Measurements from ENCODE around the gene FNDC5.
A peak's percentile ranks its signal among the peaks of the same experiment; 100 is the strongest.

FNDC5 gene

GRCh38 chr1:32897082-32898049, 26.7 kb upstream of the FNDC5 start:
- no peak overlapping the region for H3K4me3 ChIP-seq (ENCODE audit: insufficient read depth, low read depth, low read length)
- peaks cover 42% of the 10 kb centered on the region for H3K27me3 ChIP-seq (ENCODE audit: control insufficient read depth, insufficient read depth, low read length, poor library complexity, severe bottlenecking)
- no peaks in the 10 kb centered on the region for H3K36me3 ChIP-seq (ENCODE audit: control insufficient read depth, insufficient read depth, low read length)
- no peaks in the 10 kb centered on the region for H3K9me3 ChIP-seq (ENCODE audit: control insufficient read depth, low read length)
- H3K4me1 ChIP-seq (ENCODE audit: control insufficient read depth, insufficient read depth, low read length): peaks cover 10% of the 10 kb centered on the region
- 87 to 88% methylated on average over 11 of the region's 11 CpGs for WGBS, 2 experiments
- H3K27ac ChIP-seq (ENCODE audit: insufficient read depth, low read depth, low read length, poor library complexity, severe bottlenecking): no peak overlapping the region

- peaks cover 14% of the 10 kb centered on the region for H3K4me1 ChIP-seq (ENCODE audit: control insufficient read depth, insufficient read depth, low read length)
- H3K36me3 ChIP-seq (ENCODE audit: control insufficient read depth, insufficient read depth, low read length): no peaks in the 10 kb centered on the region
- peaks cover 41% of the 10 kb centered on the region for H3K27me3 ChIP-seq (ENCODE audit: control insufficient read depth, insufficient read depth, low read length, poor library complexity, severe bottlenecking)
- H3K27ac ChIP-seq (ENCODE audit: insufficient read depth, low read depth, low read length, poor library complexity, severe bottlenecking): no peak overlapping the region
- 89 to 91% methylated on average over 5 of the region's 5 CpGs for WGBS, 2 experiments
- H3K4me3 ChIP-seq (ENCODE audit: insufficient read depth, low read depth, low read length): no peak overlapping the region
- H3K9me3 ChIP-seq (ENCODE audit: control insufficient read depth, low read length): no peaks in the 10 kb centered on the region
These were observed 25.7 kb upstream of the FNDC5 start for GRCh38 chr1:32896451-32896850.

- no peak overlapping the region for H3K4me3 ChIP-seq (ENCODE audit: insufficient read depth, low read depth, low read length)
- WGBS, 2 experiments: 90 to 94% methylated on average over 26 of the region's 26 CpGs
- no peak overlapping the region for H3K27ac ChIP-seq (ENCODE audit: insufficient read depth, low read depth, low read length, poor library complexity, severe bottlenecking)
- H3K36me3 ChIP-seq (ENCODE audit: control insufficient read depth, insufficient read depth, low read length): no peaks in the 10 kb centered on the region
- peaks cover 14% of the 10 kb centered on the region for H3K4me1 ChIP-seq (ENCODE audit: control insufficient read depth, insufficient read depth, low read length)
- peaks cover 33% of the 10 kb centered on the region for H3K27me3 ChIP-seq (ENCODE audit: control insufficient read depth, insufficient read depth, low read length, poor library complexity, severe bottlenecking)
- no peaks in the 10 kb centered on the region for H3K9me3 ChIP-seq (ENCODE audit: control insufficient read depth, low read length)
These were observed 24.9 kb upstream of the FNDC5 start for GRCh38 chr1:32895325-32896215.

DNA sequence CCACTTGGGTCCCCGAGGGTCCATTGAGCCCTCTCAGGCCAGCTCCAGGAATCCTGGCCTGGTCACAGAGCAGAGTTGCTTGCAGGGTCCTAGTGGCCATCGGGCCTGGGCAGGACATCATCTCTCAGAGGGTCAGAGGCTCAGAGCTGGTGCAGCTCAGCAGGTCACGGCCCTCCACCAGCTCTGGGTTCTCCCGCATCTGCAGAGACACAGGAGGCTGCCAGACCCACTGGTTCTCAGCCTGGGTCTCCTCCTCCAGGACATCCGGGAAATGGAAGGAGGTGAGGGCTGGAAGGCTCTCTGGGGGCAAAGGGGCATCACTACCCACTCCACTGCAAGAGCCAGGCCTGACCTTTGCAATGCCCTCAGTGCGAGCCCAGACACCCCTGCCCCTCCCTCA, 24.0 kb upstream of the FNDC5 start:
- Histone ChIP-seq H3K4me3 (ENCODE audit: insufficient read depth, low read depth, low read length) (no peak overlapping the region), H3K27me3 (ENCODE audit: control insufficient read depth, insufficient read depth, low read length, poor library complexity, severe bottlenecking) (peaks cover 24% of the 10 kb centered on the region), H3K9me3 (ENCODE audit: control insufficient read depth, low read length) (no peaks in the 10 kb centered on the region), H3K36me3 (ENCODE audit: control insufficient read depth, insufficient read depth, low read length) (no peaks in the 10 kb centered on the region), H3K4me1 (ENCODE audit: control insufficient read depth, insufficient read depth, low read length) (peaks cover 14% of the 10 kb centered on the region), H3K27ac (ENCODE audit: insufficient read depth, low read depth, low read length, poor library complexity, severe bottlenecking) (no peak overlapping the region)
- WGBS, 2 experiments: 69 to 74% methylated on average over 6 of the region's 6 CpGs

DNA sequence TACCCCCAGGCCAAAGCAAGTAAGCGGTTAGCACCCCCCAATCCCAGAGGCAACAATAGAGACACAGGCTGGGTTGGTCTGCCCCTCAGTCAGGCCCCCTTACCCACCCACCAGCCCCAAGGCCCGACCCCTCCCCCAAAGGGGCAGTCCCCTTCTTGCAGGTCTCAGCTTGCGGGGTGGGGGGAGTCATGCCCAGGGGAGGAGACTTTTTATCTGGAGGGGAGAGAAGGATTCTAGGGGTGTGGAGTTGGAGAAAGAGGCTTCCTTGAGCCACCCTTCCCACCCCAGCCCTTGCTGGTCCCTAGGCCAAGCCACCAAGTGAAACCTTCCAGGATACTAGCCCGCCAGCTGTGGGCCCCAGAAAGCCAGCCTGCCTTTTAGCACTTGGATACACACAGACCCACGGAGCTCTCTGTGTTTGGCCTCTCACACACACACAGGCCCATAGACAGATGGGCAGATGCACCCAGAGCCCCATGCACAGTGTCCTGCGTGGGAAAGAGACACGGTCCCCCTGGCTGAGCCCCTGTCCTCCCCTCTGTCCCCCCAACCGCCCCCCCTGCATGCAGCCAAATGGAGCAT, 23.4 kb upstream of the FNDC5 start:
- Histone ChIP-seq H3K27ac (ENCODE audit: insufficient read depth, low read depth, low read length, poor library complexity, severe bottlenecking) (no peak overlapping the region), H3K4me3 (ENCODE audit: insufficient read depth, low read depth, low read length) (peak overlapping the region; percentile 61), H3K4me1 (ENCODE audit: control insufficient read depth, insufficient read depth, low read length) (peaks cover 14% of the 10 kb centered on the region), H3K9me3 (ENCODE audit: control insufficient read depth, low read length) (no peaks in the 10 kb centered on the region), H3K27me3 (ENCODE audit: control insufficient read depth, insufficient read depth, low read length, poor library complexity, severe bottlenecking) (peaks cover 18% of the 10 kb centered on the region), H3K36me3 (ENCODE audit: control insufficient read depth, insufficient read depth, low read length) (no peaks in the 10 kb centered on the region)
- WGBS, 2 experiments: 45 to 51% methylated on average over 6 to 8 of the region's 8 CpGs

- Histone ChIP-seq H3K27ac (ENCODE audit: insufficient read depth, low read depth, low read length, poor library complexity, severe bottlenecking) (peak overlapping the region; percentile 12), H3K27me3 (ENCODE audit: control insufficient read depth, insufficient read depth, low read length, poor library complexity, severe bottlenecking) (peaks cover 14% of the 10 kb centered on the region), H3K36me3 (ENCODE audit: control insufficient read depth, insufficient read depth, low read length) (no peaks in the 10 kb centered on the region), H3K9me3 (ENCODE audit: control insufficient read depth, low read length) (no peaks in the 10 kb centered on the region), H3K4me1 (ENCODE audit: control insufficient read depth, insufficient read depth, low read length) (peaks cover 14% of the 10 kb centered on the region), H3K4me3 (ENCODE audit: insufficient read depth, low read depth, low read length) (peak overlapping the region; percentile 61)
- 1% methylated on average over 58 of the region's 58 CpGs for WGBS, 2 experiments
These were observed 22.7 kb upstream of the FNDC5 start for GRCh38 chr1:32893198-32894018.

DNA sequence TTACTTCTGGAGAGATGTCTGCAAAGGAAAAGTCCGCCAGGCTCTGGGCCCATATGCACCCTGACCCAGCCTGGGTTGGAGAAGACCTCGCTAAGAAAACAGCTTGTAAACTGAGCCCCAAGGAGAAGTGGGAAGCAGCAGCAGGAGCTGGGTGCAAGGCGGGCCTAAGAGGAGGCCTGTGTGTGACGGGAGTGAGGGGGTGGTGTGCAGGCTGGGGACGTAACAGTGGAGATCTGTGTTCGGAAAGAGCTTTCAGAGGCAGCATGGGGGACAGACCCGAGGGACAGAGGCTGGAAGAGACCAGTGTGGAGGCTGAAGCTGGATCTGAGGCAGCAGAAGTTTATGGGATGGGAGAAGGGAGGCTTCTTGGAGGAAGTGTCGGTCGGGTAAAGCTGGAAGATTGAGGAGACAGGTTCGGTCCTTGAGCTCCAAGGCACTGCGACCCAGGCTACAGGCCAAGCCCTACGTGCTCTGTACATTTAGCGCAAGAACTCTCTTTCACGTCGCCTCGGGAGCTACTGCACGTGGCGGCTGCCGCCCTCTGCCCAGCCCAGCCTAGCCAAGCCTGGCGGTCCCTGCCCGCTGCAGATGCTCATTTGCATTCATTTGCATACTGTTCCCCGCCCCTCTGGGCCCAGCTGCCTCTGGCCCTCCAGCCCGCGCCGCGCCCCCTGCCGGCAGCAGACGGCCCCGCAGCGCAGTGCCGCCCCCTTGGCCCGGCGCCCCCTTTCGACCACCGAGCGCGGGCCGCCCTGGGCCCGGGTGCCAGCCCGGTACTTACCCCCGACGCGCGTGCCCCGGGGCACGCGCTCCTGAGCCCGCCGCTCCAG, 21.9 kb upstream of the FNDC5 start:
- 27 to 28% methylated on average over 49 of the region's 49 CpGs for WGBS, 2 experiments

GRCh38 chr1:32891630-32892029, 20.9 kb upstream of the FNDC5 start:
- 94 to 95% methylated on average over 3 of the region's 3 CpGs for WGBS, 2 experiments
- no peak overlapping the region for H3K4me3 ChIP-seq (ENCODE audit: insufficient read depth, low read depth, low read length)
- no peaks in the 10 kb centered on the region for H3K9me3 ChIP-seq (ENCODE audit: control insufficient read depth, low read length)
- H3K36me3 ChIP-seq (ENCODE audit: control insufficient read depth, insufficient read depth, low read length): no peaks in the 10 kb centered on the region
- H3K27me3 ChIP-seq (ENCODE audit: control insufficient read depth, insufficient read depth, low read length, poor library complexity, severe bottlenecking): peaks cover 30% of the 10 kb centered on the region
- peaks cover 14% of the 10 kb centered on the region for H3K4me1 ChIP-seq (ENCODE audit: control insufficient read depth, insufficient read depth, low read length)
- no peak overlapping the region for H3K27ac ChIP-seq (ENCODE audit: insufficient read depth, low read depth, low read length, poor library complexity, severe bottlenecking)

More for the DNA sequence above, 21.9 kb upstream of the FNDC5 start:
- H3K27ac ChIP-seq (ENCODE audit: insufficient read depth, low read depth, low read length, poor library complexity, severe bottlenecking): peak overlapping the region; percentile 12
- H3K4me1 ChIP-seq (ENCODE audit: control insufficient read depth, insufficient read depth, low read length): peaks cover 14% of the 10 kb centered on the region
- H3K9me3 ChIP-seq (ENCODE audit: control insufficient read depth, low read length): no peaks in the 10 kb centered on the region
- H3K27me3 ChIP-seq (ENCODE audit: control insufficient read depth, insufficient read depth, low read length, poor library complexity, severe bottlenecking): peaks cover 21% of the 10 kb centered on the region
- H3K4me3 ChIP-seq (ENCODE audit: insufficient read depth, low read depth, low read length): peak overlapping the region; percentile 61
- no peaks in the 10 kb centered on the region for H3K36me3 ChIP-seq (ENCODE audit: control insufficient read depth, insufficient read depth, low read length)

DNA sequence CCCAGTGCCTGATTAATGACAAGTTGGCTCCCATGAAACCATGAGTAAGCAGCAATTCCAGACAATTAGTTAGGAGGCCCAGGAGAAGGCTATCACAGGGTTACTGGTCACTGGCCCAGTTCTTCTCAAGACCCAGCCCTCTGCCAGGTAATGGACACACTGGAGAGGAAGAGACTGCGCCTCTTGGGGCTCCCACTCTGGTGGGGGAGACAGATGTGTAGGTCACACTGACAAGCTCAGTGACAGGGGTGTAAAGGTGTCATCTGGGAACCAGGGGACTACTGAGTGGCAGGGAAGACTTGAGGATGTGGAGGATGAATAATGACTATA, 20.5 kb upstream of the FNDC5 start:
- Histone ChIP-seq H3K27me3 (ENCODE audit: control insufficient read depth, insufficient read depth, low read length, poor library complexity, severe bottlenecking) (peaks cover 34% of the 10 kb centered on the region), H3K4me1 (ENCODE audit: control insufficient read depth, insufficient read depth, low read length) (peaks cover 14% of the 10 kb centered on the region), H3K4me3 (ENCODE audit: insufficient read depth, low read depth, low read length) (no peak overlapping the region), H3K9me3 (ENCODE audit: control insufficient read depth, low read length) (no peaks in the 10 kb centered on the region), H3K27ac (ENCODE audit: insufficient read depth, low read depth, low read length, poor library complexity, severe bottlenecking) (no peak overlapping the region), H3K36me3 (ENCODE audit: control insufficient read depth, insufficient read depth, low read length) (no peaks in the 10 kb centered on the region)
- 94 to 98% methylated on average over 1 of the region's 1 CpG for WGBS, 2 experiments
